ENCODE data around the gene TPRN.

TPRN gene

DNA sequence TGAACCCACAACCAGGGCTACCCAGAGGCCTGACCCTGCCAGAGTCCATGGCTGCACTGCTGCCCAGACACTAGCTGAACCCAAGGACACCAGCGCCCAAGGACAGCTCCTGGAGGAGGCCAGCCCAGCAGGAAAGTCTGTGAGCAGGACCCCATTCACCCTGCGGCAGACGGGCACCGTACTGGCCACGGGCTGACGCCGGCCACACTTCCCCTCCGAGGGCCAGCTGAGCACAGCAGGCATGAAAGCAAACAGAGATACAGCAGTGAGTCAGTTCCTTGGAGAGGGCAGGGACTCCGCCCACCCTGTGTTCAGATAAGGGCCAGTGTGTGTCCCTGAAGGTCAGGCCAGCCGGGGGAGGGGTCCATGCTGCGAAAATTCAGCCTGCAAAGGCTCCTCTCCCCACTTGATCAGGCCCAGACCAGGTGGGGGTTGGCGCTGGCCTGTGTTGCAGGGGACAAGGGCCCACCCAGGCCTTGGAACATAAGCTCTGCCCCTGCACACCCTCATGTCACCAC is 18.3 kb upstream of the TPRN start:
- TF ChIP-seq, protein P1, sequence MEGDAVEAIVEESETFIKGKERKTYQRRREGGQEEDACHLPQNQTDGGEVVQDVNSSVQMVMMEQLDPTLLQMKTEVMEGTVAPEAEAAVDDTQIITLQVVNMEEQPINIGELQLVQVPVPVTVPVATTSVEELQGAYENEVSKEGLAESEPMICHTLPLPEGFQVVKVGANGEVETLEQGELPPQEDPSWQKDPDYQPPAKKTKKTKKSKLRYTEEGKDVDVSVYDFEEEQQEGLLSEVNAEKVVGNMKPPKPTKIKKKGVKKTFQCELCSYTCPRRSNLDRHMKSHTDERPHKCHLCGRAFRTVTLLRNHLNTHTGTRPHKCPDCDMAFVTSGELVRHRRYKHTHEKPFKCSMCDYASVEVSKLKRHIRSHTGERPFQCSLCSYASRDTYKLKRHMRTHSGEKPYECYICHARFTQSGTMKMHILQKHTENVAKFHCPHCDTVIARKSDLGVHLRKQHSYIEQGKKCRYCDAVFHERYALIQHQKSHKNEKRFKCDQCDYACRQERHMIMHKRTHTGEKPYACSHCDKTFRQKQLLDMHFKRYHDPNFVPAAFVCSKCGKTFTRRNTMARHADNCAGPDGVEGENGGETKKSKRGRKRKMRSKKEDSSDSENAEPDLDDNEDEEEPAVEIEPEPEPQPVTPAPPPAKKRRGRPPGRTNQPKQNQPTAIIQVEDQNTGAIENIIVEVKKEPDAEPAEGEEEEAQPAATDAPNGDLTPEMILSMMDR (IDR thresholded peaks at IDR 0.05; ENCODE audit: low read depth, low read length): no peak
- TF ChIP-seq POLR2A (IDR thresholded peaks at IDR 0.05; ENCODE audit: extremely low read depth, insufficient read length): no peak
- TF ChIP-seq MYC (IDR thresholded peaks at IDR 0.05; ENCODE audit: low read depth, low read length): no peak
- TF ChIP-seq, protein P2, sequence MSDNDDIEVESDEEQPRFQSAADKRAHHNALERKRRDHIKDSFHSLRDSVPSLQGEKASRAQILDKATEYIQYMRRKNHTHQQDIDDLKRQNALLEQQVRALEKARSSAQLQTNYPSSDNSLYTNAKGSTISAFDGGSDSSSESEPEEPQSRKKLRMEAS (IDR thresholded peaks at IDR 0.05; ENCODE audit: low read depth, low read length): no peak
- peak; percentile 56 for DNase-seq (ENCODE audit: low read depth)
- no peak overlapping the region for H3K4me3 ChIP-seq (ENCODE audit: low read depth, low read length)

DNA sequence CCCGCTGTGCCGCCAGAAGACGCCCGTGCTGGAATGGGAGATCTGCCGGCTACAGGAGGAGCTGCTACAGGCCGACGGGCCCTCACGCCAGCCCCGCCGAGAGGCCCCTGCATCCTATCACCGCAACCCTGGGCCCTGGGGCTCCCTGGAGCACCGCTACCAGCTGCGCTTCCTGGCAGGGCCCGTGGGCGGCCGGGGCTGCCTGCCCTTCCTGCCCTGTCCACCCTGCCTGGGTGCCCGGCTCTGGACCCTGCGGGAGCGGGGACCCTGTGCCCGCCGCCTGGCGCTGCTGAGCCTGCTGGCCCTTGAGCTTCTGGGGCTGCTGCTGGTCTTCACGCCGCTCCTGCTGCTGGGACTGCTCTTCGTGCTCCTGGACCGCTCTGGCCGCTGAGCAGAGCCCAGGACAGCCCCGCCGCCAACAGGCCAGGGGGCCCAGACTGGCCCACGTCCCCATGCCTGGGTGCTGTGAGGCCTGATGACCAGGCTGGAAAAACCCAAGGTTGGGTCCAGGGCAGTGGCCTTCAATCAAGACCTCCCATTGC is 17.7 kb upstream of the TPRN start:
- TF ChIP-seq, protein P1 (IDR thresholded peaks at IDR 0.05; ENCODE audit: low read depth, low read length): no peak
- TF ChIP-seq POLR2A (IDR thresholded peaks at IDR 0.05; ENCODE audit: extremely low read depth, insufficient read length): no peak
- no peak for TF ChIP-seq MYC (IDR thresholded peaks at IDR 0.05; ENCODE audit: low read depth, low read length)
- TF ChIP-seq, protein P2 (IDR thresholded peaks at IDR 0.05; ENCODE audit: low read depth, low read length): no peak
- H3K4me3 ChIP-seq (ENCODE audit: low read depth, low read length): no peak overlapping the region

DNA sequence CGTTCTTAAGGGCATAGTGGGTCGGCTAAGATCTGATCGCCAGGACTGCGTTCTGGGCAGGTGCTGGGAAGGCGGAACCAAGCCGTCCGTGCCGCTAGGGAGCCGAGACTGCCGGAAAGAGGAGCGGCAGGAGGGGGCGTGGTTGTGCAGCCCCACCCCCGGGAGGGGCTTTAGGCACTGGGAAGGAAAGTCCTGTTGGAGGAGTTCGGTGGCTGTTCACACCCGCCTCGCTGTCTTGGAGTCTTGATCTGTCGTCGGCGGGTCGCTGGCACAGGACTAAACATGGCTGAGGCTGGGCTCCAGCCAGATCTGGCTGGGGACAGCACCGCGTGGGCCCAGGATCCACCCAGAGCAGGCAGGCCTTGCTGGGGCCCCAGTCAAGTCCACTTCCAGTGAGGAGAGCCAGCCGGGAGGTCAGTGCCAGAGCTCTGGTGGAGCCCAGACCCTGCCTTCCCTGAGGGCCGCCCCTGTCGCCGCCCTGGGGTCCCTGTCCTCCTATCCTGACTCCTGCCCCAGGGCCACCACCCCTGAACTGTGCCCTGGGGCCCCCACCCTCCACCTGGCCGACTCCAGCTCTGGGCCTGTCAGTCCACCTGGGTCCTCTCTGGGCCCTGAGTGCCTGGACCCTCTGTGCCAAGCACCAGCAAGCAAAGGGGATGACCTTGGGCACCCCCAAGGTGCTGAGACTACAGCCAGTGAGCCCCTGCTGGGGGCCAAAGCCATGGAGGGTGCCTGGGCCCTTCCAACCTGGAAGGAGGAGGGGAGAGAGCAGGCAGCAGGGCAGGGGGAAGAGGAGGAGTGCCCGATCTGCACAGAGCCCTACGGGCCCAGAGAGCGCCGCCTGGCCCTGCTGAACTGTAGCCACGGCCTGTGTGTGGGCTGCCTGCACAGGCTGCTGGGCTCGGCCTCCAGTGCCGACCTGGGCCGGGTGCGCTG is 17.0 kb upstream of the TPRN start:
- H3K4me3 ChIP-seq (ENCODE audit: low read depth, low read length): no peak overlapping the region
- TF ChIP-seq MYC (IDR thresholded peaks at IDR 0.05; ENCODE audit: low read depth, low read length): no peak
- no peak for TF ChIP-seq POLR2A (IDR thresholded peaks at IDR 0.05; ENCODE audit: extremely low read depth, insufficient read length)
- TF ChIP-seq, protein P1 (IDR thresholded peaks at IDR 0.05; ENCODE audit: low read depth, low read length): no peak
- TF ChIP-seq, protein P2 (IDR thresholded peaks at IDR 0.05; ENCODE audit: low read depth, low read length): no peak
- no peak for DNase-seq (ENCODE audit: low read depth)

More for the DNA sequence above, 17.7 kb upstream of the TPRN start:
- DNase-seq (ENCODE audit: low read depth): no peak

DNA sequence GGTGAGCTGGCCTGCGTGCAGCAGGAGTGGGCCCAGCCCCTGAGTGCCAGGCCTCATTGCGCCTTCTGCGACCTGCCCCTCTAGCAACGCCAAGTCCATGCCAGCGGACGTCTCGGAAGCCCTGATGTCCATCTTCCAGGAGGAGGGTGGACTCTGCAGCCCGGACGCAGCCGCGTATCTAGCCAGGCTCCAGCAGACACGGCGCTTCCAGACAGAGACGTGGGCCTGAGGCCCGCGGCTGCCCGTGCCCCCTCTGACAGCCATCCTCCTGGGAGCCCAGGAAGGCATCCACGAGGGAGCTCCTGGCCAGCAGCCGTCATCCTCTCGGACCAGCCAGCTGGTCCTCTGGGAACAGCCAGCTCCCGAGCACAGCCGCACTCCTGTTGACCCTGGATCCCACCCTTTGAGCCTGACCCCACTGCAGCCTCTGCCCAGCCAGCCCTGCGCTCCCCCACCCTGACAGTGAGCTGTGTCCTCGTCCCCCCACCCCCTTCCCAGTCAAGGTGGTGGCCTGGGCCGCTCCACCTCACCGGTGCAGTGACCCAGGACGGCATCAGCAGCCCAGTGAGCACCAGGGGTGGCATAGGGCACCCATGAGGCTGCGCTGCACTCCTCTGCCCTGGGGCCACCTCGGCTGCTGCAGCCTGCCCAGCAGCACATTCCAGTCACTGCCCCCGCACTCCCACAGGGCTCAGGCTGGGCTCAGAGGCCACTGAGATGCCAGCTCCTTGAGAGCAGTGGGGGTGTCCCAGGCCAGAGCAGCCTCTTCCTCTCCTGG is 15.8 kb upstream of the TPRN start:
- DNase-seq (ENCODE audit: low read depth): no peak
- H3K4me3 ChIP-seq (ENCODE audit: low read depth, low read length): no peak overlapping the region
- no peak for TF ChIP-seq MYC (IDR thresholded peaks at IDR 0.05; ENCODE audit: low read depth, low read length)

DNA sequence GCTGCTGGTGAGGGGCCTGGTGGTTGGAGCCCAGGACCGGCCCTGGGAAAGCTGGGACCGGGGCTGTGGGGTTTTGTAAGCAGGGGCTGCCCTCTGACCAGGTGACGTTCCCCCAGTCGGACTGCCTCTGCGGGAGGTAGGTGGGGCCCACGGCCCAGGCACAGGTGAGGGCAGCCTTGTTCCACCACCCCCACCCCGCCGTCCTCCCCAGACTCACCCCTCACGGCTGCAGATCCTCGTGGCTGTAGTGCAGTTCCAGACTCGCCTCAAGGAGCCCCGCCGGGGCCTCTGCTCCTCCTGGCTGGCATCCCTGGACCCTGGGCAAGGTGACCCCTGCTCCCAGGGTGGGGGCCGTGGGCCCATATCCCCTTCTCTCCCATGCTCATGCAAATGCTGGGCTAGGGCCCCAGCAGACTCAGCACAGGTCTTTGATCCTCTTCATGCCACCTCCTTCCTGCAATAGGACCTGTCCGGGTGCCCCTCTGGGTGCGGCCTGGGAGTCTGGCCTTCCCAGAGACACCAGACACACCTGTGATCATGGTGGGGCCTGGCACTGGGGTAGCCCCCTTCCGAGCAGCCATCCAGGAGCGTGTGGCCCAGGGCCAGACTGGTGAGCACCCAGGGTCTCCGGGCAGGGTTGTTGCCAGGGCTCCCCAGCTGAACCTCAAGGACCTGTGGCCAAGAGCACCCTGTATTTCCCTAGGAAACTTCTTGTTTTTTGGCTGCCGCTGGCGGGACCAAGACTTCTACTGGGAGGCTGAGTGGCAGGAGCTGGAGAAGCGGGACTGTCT is 14.8 kb upstream of the TPRN start:
- TF ChIP-seq MYC (IDR thresholded peaks at IDR 0.05; ENCODE audit: low read depth, low read length) (no peak), POLR2A (IDR thresholded peaks at IDR 0.05; ENCODE audit: extremely low read depth, insufficient read length) (no peak)
- TF ChIP-seq, protein P2 (IDR thresholded peaks at IDR 0.05; ENCODE audit: low read depth, low read length): no peak
- TF ChIP-seq, protein P1 (IDR thresholded peaks at IDR 0.05; ENCODE audit: low read depth, low read length): no peak
- H3K4me3 ChIP-seq (ENCODE audit: low read depth, low read length): no peak overlapping the region
- DNase-seq (ENCODE audit: low read depth): no peak
